Measurements from ENCODE around the gene NKAPL.

The NKAPL gene

DNA sequence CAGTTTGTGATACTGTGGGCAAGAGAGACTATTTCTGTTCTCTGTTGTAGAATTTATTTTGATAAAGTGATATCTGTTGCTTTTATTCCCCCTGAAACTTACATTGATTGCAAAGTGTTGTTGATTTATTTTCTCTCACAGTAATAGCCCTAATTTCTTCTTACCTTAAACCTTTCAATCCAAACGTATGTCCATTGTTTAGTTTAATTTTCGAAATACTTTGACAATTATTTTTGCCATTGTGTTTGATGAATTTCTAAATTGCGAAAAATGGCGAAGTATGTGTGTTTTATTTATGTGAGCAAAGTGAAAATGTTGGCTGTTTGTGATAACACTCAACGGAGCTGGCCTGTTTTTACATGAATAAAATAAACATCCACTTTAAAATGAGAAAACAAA lies 7.5 kb downstream of the NKAPL start:
- TF ChIP-seq, protein P1, sequence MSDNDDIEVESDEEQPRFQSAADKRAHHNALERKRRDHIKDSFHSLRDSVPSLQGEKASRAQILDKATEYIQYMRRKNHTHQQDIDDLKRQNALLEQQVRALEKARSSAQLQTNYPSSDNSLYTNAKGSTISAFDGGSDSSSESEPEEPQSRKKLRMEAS (IDR thresholded peaks at IDR 0.05; ENCODE audit: low read depth, low read length): no peak
- TF ChIP-seq MYC (IDR thresholded peaks at IDR 0.05; ENCODE audit: low read depth, low read length) (no peak), POLR2A (IDR thresholded peaks at IDR 0.05; ENCODE audit: extremely low read depth, insufficient read length) (no peak)
- TF ChIP-seq, protein P2, sequence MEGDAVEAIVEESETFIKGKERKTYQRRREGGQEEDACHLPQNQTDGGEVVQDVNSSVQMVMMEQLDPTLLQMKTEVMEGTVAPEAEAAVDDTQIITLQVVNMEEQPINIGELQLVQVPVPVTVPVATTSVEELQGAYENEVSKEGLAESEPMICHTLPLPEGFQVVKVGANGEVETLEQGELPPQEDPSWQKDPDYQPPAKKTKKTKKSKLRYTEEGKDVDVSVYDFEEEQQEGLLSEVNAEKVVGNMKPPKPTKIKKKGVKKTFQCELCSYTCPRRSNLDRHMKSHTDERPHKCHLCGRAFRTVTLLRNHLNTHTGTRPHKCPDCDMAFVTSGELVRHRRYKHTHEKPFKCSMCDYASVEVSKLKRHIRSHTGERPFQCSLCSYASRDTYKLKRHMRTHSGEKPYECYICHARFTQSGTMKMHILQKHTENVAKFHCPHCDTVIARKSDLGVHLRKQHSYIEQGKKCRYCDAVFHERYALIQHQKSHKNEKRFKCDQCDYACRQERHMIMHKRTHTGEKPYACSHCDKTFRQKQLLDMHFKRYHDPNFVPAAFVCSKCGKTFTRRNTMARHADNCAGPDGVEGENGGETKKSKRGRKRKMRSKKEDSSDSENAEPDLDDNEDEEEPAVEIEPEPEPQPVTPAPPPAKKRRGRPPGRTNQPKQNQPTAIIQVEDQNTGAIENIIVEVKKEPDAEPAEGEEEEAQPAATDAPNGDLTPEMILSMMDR (IDR thresholded peaks at IDR 0.05; ENCODE audit: low read depth, low read length): no peak
- H3K4me3 ChIP-seq (ENCODE audit: low read depth, low read length): peak overlapping the region; percentile 84
- no peak for DNase-seq (ENCODE audit: low read depth)

- TF ChIP-seq POLR2A (IDR thresholded peaks at IDR 0.05; ENCODE audit: extremely low read depth, insufficient read length) (peak; percentile 48), MYC (IDR thresholded peaks at IDR 0.05; ENCODE audit: low read depth, low read length) (peak; percentile 19; the same call in 1 of the 2 replicates)
- TF ChIP-seq, protein P1 (IDR thresholded peaks at IDR 0.05; ENCODE audit: low read depth, low read length): peak; percentile 22; the same call in 1 of the 2 replicates
- TF ChIP-seq, protein P2 (IDR thresholded peaks at IDR 0.05; ENCODE audit: low read depth, low read length): no peak
- peak within 1 kb of the TSS; percentile 84 for H3K4me3 ChIP-seq (ENCODE audit: low read depth, low read length)
- peak; percentile 91 for DNase-seq (ENCODE audit: low read depth)
These were observed 8.0 kb downstream of the NKAPL start, which contains the start of gene ZSCAN26 for GRCh38 chr6:28266962-28267694. ZSCAN26 (plus strand) TSS chr6:28267143; CDS start chr6:28271920, 4,777 bp downstream.

DNA sequence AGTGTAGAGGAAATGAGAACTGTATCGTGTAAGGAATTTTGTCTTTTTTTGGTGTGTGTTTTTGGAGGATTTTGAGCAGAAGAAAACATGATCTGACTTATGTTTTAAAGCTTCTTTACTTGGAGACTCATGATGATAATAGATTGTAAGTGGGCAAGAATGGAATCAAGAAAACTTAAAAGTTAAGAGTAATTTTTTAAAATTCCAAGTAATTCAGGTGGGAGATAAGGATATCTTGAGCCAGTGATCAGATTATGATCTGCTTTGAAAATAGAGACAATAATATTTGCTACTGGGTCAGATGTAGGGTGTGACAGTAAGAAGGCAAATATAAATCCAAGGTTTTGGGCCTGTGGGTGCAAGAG lies 8.6 kb downstream of the NKAPL start:
- TF ChIP-seq, protein P2 (IDR thresholded peaks at IDR 0.05; ENCODE audit: low read depth, low read length): no peak
- TF ChIP-seq, protein P1 (IDR thresholded peaks at IDR 0.05; ENCODE audit: low read depth, low read length): no peak
- TF ChIP-seq POLR2A (IDR thresholded peaks at IDR 0.05; ENCODE audit: extremely low read depth, insufficient read length) (no peak), MYC (IDR thresholded peaks at IDR 0.05; ENCODE audit: low read depth, low read length) (no peak)
- no peak for DNase-seq (ENCODE audit: low read depth)
- peak overlapping the region; percentile 84 for H3K4me3 ChIP-seq (ENCODE audit: low read depth, low read length)

DNA sequence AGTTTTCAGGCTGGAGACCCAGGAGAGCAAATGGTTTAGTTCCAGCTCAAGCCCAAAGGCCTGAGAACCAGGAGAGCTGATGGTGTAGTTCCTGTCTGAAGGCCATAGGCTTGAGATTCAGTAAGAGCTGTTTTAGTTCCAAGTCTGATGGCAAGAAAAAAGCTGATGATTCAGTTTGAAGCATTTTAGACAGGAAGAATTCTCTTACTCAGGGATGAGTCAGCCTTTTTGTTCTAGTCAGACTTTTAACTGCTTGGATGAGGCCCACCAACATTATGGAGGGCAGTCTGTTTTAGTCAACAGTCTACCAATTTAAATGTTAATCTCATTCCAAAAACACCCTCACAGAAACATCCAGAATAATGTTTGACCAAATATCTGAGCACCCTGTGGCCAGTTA lies 10.4 kb downstream of the NKAPL start:
- peak; percentile 80 for DNase-seq (ENCODE audit: low read depth)
- no peak overlapping the region for H3K4me3 ChIP-seq (ENCODE audit: low read depth, low read length)
- TF ChIP-seq, protein P1 (IDR thresholded peaks at IDR 0.05; ENCODE audit: low read depth, low read length): no peak
- TF ChIP-seq, protein P2 (IDR thresholded peaks at IDR 0.05; ENCODE audit: low read depth, low read length): no peak
- TF ChIP-seq POLR2A (IDR thresholded peaks at IDR 0.05; ENCODE audit: extremely low read depth, insufficient read length): no peak
- no peak for TF ChIP-seq MYC (IDR thresholded peaks at IDR 0.05; ENCODE audit: low read depth, low read length)

DNA sequence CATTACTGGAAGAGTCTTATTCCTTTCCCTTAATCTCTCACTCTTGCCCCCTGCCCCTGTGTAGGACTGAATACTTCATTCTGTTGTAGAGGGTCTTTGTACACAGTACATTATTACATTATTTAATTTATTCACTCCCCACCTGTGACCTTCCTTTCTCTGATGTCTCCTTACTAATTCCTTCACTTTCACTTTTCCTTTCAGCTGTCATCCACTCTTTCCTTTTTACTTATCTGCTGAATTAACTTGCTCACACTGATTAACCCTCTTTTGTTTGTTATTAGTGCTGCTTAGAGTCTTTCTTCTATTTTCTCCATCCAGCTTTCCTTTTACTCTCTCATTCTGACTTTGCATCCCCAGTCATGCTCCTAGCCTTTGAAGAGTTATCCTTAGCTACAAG lies 15.8 kb downstream of the NKAPL start:
- H3K4me3 ChIP-seq (ENCODE audit: low read depth, low read length): no peak overlapping the region
- TF ChIP-seq POLR2A (IDR thresholded peaks at IDR 0.05; ENCODE audit: extremely low read depth, insufficient read length) (no peak), MYC (IDR thresholded peaks at IDR 0.05; ENCODE audit: low read depth, low read length) (no peak)
- TF ChIP-seq, protein P2 (IDR thresholded peaks at IDR 0.05; ENCODE audit: low read depth, low read length): no peak
- TF ChIP-seq, protein P1 (IDR thresholded peaks at IDR 0.05; ENCODE audit: low read depth, low read length): no peak
- DNase-seq (ENCODE audit: low read depth): no peak
